OCI-LY7 (cell line): Measurements from ENCODE around the gene VPS18. TPM values are rescaled to one million over a fixed set of nuclear protein-coding genes. Genes with fewer than 3 reads are reported as not detected.
A peak's percentile ranks its signal among the peaks of the same experiment; 100 is the strongest.

Experiments
- BruUV-seq: library from RNA; stranded (reverse); fragments of 400-500 nt; replicated peaks from 2 replicates; lab custom pipeline; 2021; lab: Mats Ljungman, UMichigan
- CTCF ChIA-PET: fragments of 300-600 bp; sonication (Branson Sonifier 250); formaldehyde crosslinking; loops from one replicate; lab custom pipeline; 2022; ENCODE audit warnings: antibody characterized with exemption; ENCODE audit not compliant: unreplicated experiment; lab: Charles Lee
- POLR2A ChIA-PET: fragments of 300-600 bp; sonication (Branson Sonifier 250); formaldehyde crosslinking; loops from one replicate; lab custom pipeline; 2022; ENCODE audit warnings: antibody characterized with exemption; lab: Charles Lee
- DNase-seq: peaks from one replicate; pipeline ENCODE4 v3.0.0-alpha.2; 2015; ENCODE audit warnings: low spot score
- H2AFZ ChIP-seq: fragments of 200-600 bp; sonication (generic), shearing (Covaris generic); 2 replicates; pipeline ENCODE4 v1.6.1; 2014; ENCODE audit warnings: mild to moderate bottlenecking, antibody characterized with exemption, low read length, moderate library complexity
- H3K27ac ChIP-seq: fragments of 200-600 bp; sonication (generic); 2 replicates; pipeline ENCODE4 v1.5.1; 2014; ENCODE audit warnings: mixed run types, low read depth, mild to moderate bottlenecking, moderate library complexity, low read length, inconsistent platforms; ENCODE audit not compliant: poor library complexity, severe bottlenecking
- H3K36me3 ChIP-seq: fragments of 200-600 bp; sonication (generic); 2 replicates; pipeline ENCODE4 v1.6.1; 2014; ENCODE audit warnings: mild to moderate bottlenecking, antibody characterized with exemption, low read length, moderate library complexity, mixed read lengths; ENCODE audit not compliant: insufficient read depth
- H3K4me1 ChIP-seq: fragments of 200-600 bp; sonication (generic); 2 replicates; pipeline ENCODE4 v1.5.1; 2014; ENCODE audit warnings: mild to moderate bottlenecking, low read length; ENCODE audit not compliant: insufficient read depth, poor library complexity, severe bottlenecking
- H3K4me2 ChIP-seq: fragments of 200-600 bp; sonication (generic); 2 replicates; pipeline ENCODE4 v1.6.1; 2014; ENCODE audit warnings: mild to moderate bottlenecking, low read length
- H3K4me3 ChIP-seq: fragments of 200-600 bp; sonication (generic); 2 replicates; pipeline ENCODE4 v1.5.1; 2014; ENCODE audit warnings: mild to moderate bottlenecking, low read depth, low read length; ENCODE audit not compliant: poor library complexity, severe bottlenecking
- H3K79me2 ChIP-seq: fragments of 200-600 bp; sonication (generic); 2 replicates; pipeline ENCODE4 v1.6.1; 2016; ENCODE audit warnings: low read depth, mild to moderate bottlenecking, low read length, moderate library complexity, mixed read lengths; ENCODE audit not compliant: insufficient read depth
- H3K9me2 ChIP-seq: fragments of 200-600 bp; sonication (generic); 2 replicates; pipeline ENCODE4 v1.6.1; 2016; ENCODE audit warnings: mild to moderate bottlenecking, low read length, mixed read lengths; ENCODE audit not compliant: insufficient read depth
- H3K9me3 ChIP-seq: fragments of 200-600 bp; sonication (generic); 2 replicates; pipeline ENCODE4 v1.6.1; 2014; ENCODE audit warnings: mild to moderate bottlenecking, mixed run types, low read length, mixed read lengths
- H4K20me1 ChIP-seq: fragments of 200-600 bp; sonication (generic); 2 replicates; pipeline ENCODE4 v1.6.1; 2014; ENCODE audit warnings: mild to moderate bottlenecking, antibody characterized with exemption, low read length, moderate library complexity, mixed read lengths; ENCODE audit not compliant: insufficient read depth
- CTCF ChIP-seq: fragments of 200-600 bp; sonication (generic); conservative IDR thresholded peaks from 2 replicates; pipeline ENCODE4 v1.5.1; 2014; ENCODE audit warnings: mild to moderate bottlenecking, antibody characterized with exemption, low read length, moderate library complexity, mixed read lengths
- EZH2phosphoT487 ChIP-seq: fragments of 200-600 bp; sonication (generic); IDR thresholded peaks from 2 replicates; pipeline ENCODE4 v1.6.1; 2018; ENCODE audit warnings: low read depth, borderline replicate concordance, mild to moderate bottlenecking, mixed run types, antibody characterized with exemption, low read length, moderate library complexity, mixed read lengths
- intact Hi-C: fragments of 100-400 bp; cut with micrococcal nuclease; formaldehyde crosslinking; loops from one replicate; pipeline ENCODE4 v1.10.0; 2022; ENCODE audit not compliant: unreplicated experiment
- total RNA-seq, 2 experiments: library from RNA; depleted of rRNA in 1 of 2; stranded (reverse); fragments of >200 nt in 1 of 2; shearing (Covaris generic) in 1 of 2; gene quantifications; 2 replicates each; pipeline ENCODE4 v1.2.3, GENCODE V29; 2014 to 2022

VPS18 gene
- total RNA-seq, 2 experiments from 2014 or later: 24.5 to 30.7 TPM

- POLR2A ChIA-PET: interaction anchor here (0.6 to 1.7 kb wide), 6 partner anchors 8 to 283 kb away, joined by 3 to 11 read pairs (median 3); partner anchors contain the start of genes CHAC1 and VPS18
- Histone ChIP-seq H3K4me2 (peak overlapping the region; percentile 68), H3K27ac (peak overlapping the region; percentile 87), H3K4me3 (peak overlapping the region; percentile 42), H4K20me1 (no peaks in the 10 kb centered on the region), H3K36me3 (peaks cover 62% of the 10 kb centered on the region), H3K9me2 (no peaks in the 10 kb centered on the region), H2AFZ (peak overlapping the region; percentile 55; the same call in 1 of the 2 replicates), H3K4me1 (peaks cover 58% of the 10 kb centered on the region), H3K9me3 (no peaks in the 10 kb centered on the region), H3K79me2 (peaks cover 12% of the 10 kb centered on the region)
- peak; percentile 80 for DNase-seq
- TF ChIP-seq CTCF (no peak), EZH2phosphoT487 (no peak)
- CTCF ChIA-PET: interaction anchor here (0.5 to 1.5 kb wide), 6 partner anchors 8 to 281 kb away, joined by 3 to 6 read pairs (median 4); partner anchors contain the start of genes DLL4 and VPS18
- intact Hi-C loops: no loop called here
- no TSS peak for BruUV-seq
Observed at GRCh38 chr15:40902605-40903561, 8.6 kb downstream of the VPS18 start.

GRCh38 chr15:40904552-40905201, 10.4 kb downstream of the VPS18 start:
- no peak for DNase-seq
- Histone ChIP-seq H3K4me3 (no peak overlapping the region), H3K4me1 (peaks cover 61% of the 10 kb centered on the region), H3K9me2 (no peaks in the 10 kb centered on the region), H3K79me2 (peaks cover 12% of the 10 kb centered on the region), H3K4me2 (no peak overlapping the region), H4K20me1 (no peaks in the 10 kb centered on the region), H2AFZ (no peak overlapping the region), H3K9me3 (no peaks in the 10 kb centered on the region), H3K36me3 (peaks cover 46% of the 10 kb centered on the region), H3K27ac (peak overlapping the region; percentile 30)
- ChIA-PET POLR2A (interaction anchor here (0.5 kb wide), 1 partner anchor 355 kb away, joined by 4 read pairs; no protein-coding TSS in a partner anchor), CTCF (interaction anchor here (1.8 kb wide), 1 partner anchor 10 kb away, joined by 15 read pairs; the partner anchor contains the start of gene VPS18)
- intact Hi-C loops: loop anchor here (1.0 to 2.0 kb wide), 2 partner anchors 118 to 280 kb away; no protein-coding TSS in a partner anchor
- no peak for TF ChIP-seq CTCF
- TF ChIP-seq EZH2phosphoT487: no peak
- no TSS peak for BruUV-seq
